22Rv1 (cell line): Measurements from ENCODE around the gene PDE8B.

ENCODE experiments used
- CTCF ChIP-seq: fragments of 450-650 bp; IDR thresholded peaks from 2 replicates; pipeline ENCODE4 v1.5.1; 2017; ENCODE audit warnings: mild to moderate bottlenecking
- ZFX ChIP-seq: fragments of 450-650 bp; IDR thresholded peaks from 2 replicates; pipeline ENCODE4 v1.6.1; 2017; ENCODE audit warnings: antibody characterized with exemption, borderline replicate concordance

- TF ChIP-seq CTCF (no peak), ZFX (no peak)
Measured at GRCh38 chr5:77224672-77225355, 14.3 kb downstream of the PDE8B start.
